ENCODE measurements around the gene ISCA1. TPM values are rescaled to one million over a fixed set of nuclear protein-coding genes. Genes with fewer than 3 reads are reported as not detected.

ISCA1 gene
- total RNA-seq, 1 experiment from 2014 or later = 42.5 TPM

DNA sequence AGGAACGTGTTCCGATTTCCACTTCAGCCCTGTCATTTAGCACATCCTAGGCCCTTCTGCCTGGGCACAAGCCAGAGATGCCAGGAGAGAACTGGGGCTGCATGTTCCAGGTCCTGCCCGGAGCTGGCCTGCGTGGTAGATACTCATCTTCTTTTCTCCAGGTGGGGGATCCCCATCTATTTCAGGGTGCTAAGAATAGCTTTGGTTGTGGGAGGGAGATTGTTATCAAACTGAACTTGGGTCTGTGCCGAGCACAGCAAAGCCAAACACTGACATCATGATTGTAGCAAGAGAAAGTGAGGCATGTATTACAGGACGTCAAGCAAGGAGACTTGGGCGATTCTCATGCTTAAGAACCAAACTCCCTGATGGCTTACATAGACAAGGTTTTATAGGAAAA lies 41.1 kb downstream of the ISCA1 start:
- intact Hi-C loops (cut with micrococcal nuclease; ENCODE audit: unreplicated experiment) = loop anchor here (10.0 kb wide), 1 partner anchor 416 kb away; no protein-coding TSS in a partner anchor
- Histone ChIP-seq H3K4me1 (ENCODE audit: insufficient read depth, low read length, poor library complexity, severe bottlenecking) (no peaks in the 10 kb centered on the region), H3K9me3 (ENCODE audit: low read depth, low read length, poor library complexity, severe bottlenecking) (no peaks in the 10 kb centered on the region), H3K27ac (ENCODE audit: low read depth, low read length, poor library complexity, severe bottlenecking) (no peak overlapping the region), H3K4me3 (ENCODE audit: low read depth, low read length, poor library complexity, severe bottlenecking) (no peak overlapping the region), H3K36me3 (ENCODE audit: insufficient read depth, low read length, poor library complexity, severe bottlenecking) (no peaks in the 10 kb centered on the region), H3K27me3 (replicated peaks; ENCODE audit: insufficient read depth, low read depth, low read length, poor library complexity) (no peaks in the 10 kb centered on the region)
- DNase-seq (ENCODE audit: low spot score) = no peak
- TF ChIP-seq EZH2 (IDR thresholded peaks at IDR 0.05; ENCODE audit: borderline replicate concordance, low read depth, low read length, poor library complexity, severe bottlenecking) = no peak
- no TSS peak for BruUV-seq (replicated peaks)
- POLR2A ChIA-PET (ENCODE audit: low non-redundant PET) = no interaction called here
- CTCF ChIA-PET = interaction anchor here (0.7 kb wide), 1 partner anchor 68 kb away, joined by 7 read pairs; no protein-coding TSS in a partner anchor

DNA sequence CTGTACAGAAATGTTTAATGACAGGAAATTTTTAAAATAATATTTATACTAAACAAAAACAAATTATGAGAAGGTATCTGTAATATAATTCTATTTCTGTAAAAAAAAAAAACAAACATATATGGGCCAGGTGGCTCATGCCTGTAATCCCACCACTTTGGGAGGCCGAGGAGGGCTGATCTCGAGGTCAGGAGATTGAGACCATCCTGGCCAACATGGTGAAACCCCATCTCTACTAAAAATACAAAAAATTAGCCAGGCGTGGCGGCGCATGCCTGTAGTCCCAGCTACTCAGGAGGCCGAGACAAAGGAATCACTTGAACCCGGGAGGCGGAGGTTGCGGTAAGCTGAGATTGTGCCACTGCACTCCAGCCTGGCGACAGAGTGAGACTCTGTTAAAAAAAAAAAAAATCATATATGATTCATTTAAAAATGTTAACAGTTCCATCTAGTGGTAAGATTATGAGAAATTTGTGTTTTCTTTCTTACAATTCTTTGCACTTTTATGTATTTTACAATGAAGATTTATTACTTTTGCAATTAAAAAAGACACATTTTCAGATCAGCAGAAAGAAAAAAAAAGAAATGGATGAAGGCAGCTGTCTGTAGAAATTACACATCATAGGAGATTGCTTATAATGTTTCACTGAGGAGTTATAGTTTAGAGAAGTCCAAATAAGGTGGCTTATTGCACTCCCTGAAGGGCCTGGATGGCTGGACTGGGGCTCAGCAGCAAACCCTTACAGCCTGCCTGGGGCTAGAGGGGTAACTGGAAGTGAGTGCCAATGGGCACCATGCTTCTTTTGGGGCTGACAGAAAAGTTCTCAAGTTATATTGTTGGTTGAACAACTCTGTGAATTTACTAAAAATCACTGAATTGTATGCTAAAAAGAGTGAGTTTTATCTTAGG lies 43.2 kb downstream of the ISCA1 start:
- POLR2A ChIA-PET (ENCODE audit: low non-redundant PET) = no interaction called here
- no TSS peak for BruUV-seq (replicated peaks)

DNA sequence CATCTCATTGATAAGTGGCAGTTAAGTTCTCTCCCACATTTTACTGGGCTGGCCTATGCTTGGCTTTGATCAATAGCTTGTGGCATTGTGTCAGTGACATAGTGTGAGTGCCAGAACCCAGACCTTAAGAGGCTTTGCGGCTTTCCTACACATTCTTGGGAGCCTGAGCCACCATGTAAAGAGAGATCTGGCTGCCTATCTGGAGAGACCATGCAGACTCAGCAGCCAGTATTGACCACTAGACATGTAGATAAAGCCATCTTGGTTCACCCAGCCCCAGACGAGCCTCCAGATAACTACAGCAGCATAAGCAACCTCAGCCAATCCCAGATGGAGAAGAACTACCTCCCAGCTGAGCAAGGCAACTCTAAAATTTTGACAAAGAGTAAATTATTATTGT lies 51.5 kb downstream of the ISCA1 start:
- Histone ChIP-seq H3K36me3 (ENCODE audit: insufficient read depth, low read length, poor library complexity, severe bottlenecking) (no peaks in the 10 kb centered on the region), H3K9me3 (ENCODE audit: low read depth, low read length, poor library complexity, severe bottlenecking) (no peaks in the 10 kb centered on the region), H3K4me1 (ENCODE audit: insufficient read depth, low read length, poor library complexity, severe bottlenecking) (peaks cover 3% of the 10 kb centered on the region), H3K27ac (ENCODE audit: low read depth, low read length, poor library complexity, severe bottlenecking) (no peak overlapping the region), H3K4me3 (ENCODE audit: low read depth, low read length, poor library complexity, severe bottlenecking) (no peak overlapping the region), H3K27me3 (replicated peaks; ENCODE audit: insufficient read depth, low read depth, low read length, poor library complexity) (no peaks in the 10 kb centered on the region)
- BruUV-seq (replicated peaks) = no TSS peak
- CTCF ChIA-PET = no interaction called here
- POLR2A ChIA-PET (ENCODE audit: low non-redundant PET) = no interaction called here
- intact Hi-C loops (cut with micrococcal nuclease; ENCODE audit: unreplicated experiment) = loop anchor here (10.0 kb wide), 1 partner anchor 196 kb away; no protein-coding TSS in a partner anchor
- DNase-seq (ENCODE audit: low spot score) = no peak
- TF ChIP-seq, protein P1, sequence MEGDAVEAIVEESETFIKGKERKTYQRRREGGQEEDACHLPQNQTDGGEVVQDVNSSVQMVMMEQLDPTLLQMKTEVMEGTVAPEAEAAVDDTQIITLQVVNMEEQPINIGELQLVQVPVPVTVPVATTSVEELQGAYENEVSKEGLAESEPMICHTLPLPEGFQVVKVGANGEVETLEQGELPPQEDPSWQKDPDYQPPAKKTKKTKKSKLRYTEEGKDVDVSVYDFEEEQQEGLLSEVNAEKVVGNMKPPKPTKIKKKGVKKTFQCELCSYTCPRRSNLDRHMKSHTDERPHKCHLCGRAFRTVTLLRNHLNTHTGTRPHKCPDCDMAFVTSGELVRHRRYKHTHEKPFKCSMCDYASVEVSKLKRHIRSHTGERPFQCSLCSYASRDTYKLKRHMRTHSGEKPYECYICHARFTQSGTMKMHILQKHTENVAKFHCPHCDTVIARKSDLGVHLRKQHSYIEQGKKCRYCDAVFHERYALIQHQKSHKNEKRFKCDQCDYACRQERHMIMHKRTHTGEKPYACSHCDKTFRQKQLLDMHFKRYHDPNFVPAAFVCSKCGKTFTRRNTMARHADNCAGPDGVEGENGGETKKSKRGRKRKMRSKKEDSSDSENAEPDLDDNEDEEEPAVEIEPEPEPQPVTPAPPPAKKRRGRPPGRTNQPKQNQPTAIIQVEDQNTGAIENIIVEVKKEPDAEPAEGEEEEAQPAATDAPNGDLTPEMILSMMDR (conservative IDR thresholded peaks at IDR 0.05; ENCODE audit: low read depth, low read length) = no peak
- TF ChIP-seq EZH2 (IDR thresholded peaks at IDR 0.05; ENCODE audit: borderline replicate concordance, low read depth, low read length, poor library complexity, severe bottlenecking) = no peak

More for the DNA sequence above, 43.2 kb downstream of the ISCA1 start:
- Histone ChIP-seq H3K9me3 (ENCODE audit: low read depth, low read length, poor library complexity, severe bottlenecking) (no peaks in the 10 kb centered on the region), H3K4me1 (ENCODE audit: insufficient read depth, low read length, poor library complexity, severe bottlenecking) (peaks cover 3% of the 10 kb centered on the region), H3K27ac (ENCODE audit: low read depth, low read length, poor library complexity, severe bottlenecking) (no peak overlapping the region), H3K36me3 (ENCODE audit: insufficient read depth, low read length, poor library complexity, severe bottlenecking) (no peaks in the 10 kb centered on the region), H3K27me3 (replicated peaks; ENCODE audit: insufficient read depth, low read depth, low read length, poor library complexity) (no peaks in the 10 kb centered on the region), H3K4me3 (ENCODE audit: low read depth, low read length, poor library complexity, severe bottlenecking) (no peak overlapping the region)
- DNase-seq (ENCODE audit: low spot score) = no peak
- TF ChIP-seq EZH2 (IDR thresholded peaks at IDR 0.05; ENCODE audit: borderline replicate concordance, low read depth, low read length, poor library complexity, severe bottlenecking) = no peak
- TF ChIP-seq, protein P1 (conservative IDR thresholded peaks at IDR 0.05; ENCODE audit: low read depth, low read length) = peak; percentile 19; the same call in 1 of the 2 replicates
- intact Hi-C loops (cut with micrococcal nuclease; ENCODE audit: unreplicated experiment) = loop anchor here (10.0 kb wide), 1 partner anchor 204 kb away; no protein-coding TSS in a partner anchor
- CTCF ChIA-PET = no interaction called here
